H1 (cell line): ENCODE data around the gene GRM5. TPM values are rescaled to one million over a fixed set of nuclear protein-coding genes. Genes with fewer than 3 reads are reported as not detected.

ENCODE experiments used
- JUN ChIP-seq: IDR thresholded peaks from 2 replicates; pipeline ENCODE4 v1.6.1; 2011; ENCODE audit warnings: low read depth, mild to moderate bottlenecking, improper control_type of control experiment, low read length
- RFX5 ChIP-seq: IDR thresholded peaks from 2 replicates; pipeline ENCODE4 v1.6.1; 2011; ENCODE audit warnings: low read depth, low read length, improper control_type of control experiment, borderline replicate concordance
- polyA plus RNA-seq, 7 experiments: library from polyadenylated mRNA; depleted of rRNA in 3 of 7; stranded (reverse) in 5 of 7; unstranded in 2 of 7; fragments of >200 nt in 5 of 7; fragments of 200-250 nt in 2 of 7; gene quantifications; 1 replicate in 5 of 7; 2 replicates in 1 of 7; 4 replicates in 1 of 7; pipeline versions ENCODE4 v1.2.1 to v1.2.3, GENCODE V29; 2011 to 2013; ENCODE audit warnings: missing spikeins in 2 of 7, mixed read lengths in 2 of 7
- total RNA-seq: library from RNA; stranded (reverse); fragmentation: NEBNext Ultra II Directional; extraction: Animal tissue kit (Norgen Biotek cat#: 25700); gene quantifications from 2 replicates; pipeline ENCODE4 v1.2.1, GENCODE V29; 2021

GRM5 gene
- total and polyA plus RNA-seq, 2 of the 8 experiments (the other 6 are each of a cell fraction or from before 2014, with no cell fraction given), result 0.15 to 0.43 TPM

GRCh38 chr11:88538098-88538497 lies 527.7 kb downstream of the GRM5 start (continued):
- TF ChIP-seq RFX5 (no peak), JUN (no peak)
